GM21619 (cell line): Measurements from ENCODE around the gene RNF19B.
"Not testable (repeated sequence)": the region's sequence is repeated elsewhere in the genome, so short reads cannot be mapped to it uniquely, and the experiment has no call there.

ENCODE experiments used
- ATAC-seq: cut with Tn5 transposase; IDR thresholded peaks from one replicate; pipeline ENCODE4 v1.9.1; 2021; ENCODE audit not compliant: unreplicated experiment

Gene RNF19B, protein sequence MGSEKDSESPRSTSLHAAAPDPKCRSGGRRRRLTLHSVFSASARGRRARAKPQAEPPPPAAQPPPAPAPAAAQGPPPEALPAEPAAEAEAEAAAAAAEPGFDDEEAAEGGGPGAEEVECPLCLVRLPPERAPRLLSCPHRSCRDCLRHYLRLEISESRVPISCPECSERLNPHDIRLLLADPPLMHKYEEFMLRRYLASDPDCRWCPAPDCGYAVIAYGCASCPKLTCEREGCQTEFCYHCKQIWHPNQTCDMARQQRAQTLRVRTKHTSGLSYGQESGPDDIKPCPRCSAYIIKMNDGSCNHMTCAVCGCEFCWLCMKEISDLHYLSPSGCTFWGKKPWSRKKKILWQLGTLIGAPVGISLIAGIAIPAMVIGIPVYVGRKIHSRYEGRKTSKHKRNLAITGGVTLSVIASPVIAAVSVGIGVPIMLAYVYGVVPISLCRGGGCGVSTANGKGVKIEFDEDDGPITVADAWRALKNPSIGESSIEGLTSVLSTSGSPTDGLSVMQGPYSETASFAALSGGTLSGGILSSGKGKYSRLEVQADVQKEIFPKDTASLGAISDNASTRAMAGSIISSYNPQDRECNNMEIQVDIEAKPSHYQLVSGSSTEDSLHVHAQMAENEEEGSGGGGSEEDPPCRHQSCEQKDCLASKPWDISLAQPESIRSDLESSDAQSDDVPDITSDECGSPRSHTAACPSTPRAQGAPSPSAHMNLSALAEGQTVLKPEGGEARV

DNA sequence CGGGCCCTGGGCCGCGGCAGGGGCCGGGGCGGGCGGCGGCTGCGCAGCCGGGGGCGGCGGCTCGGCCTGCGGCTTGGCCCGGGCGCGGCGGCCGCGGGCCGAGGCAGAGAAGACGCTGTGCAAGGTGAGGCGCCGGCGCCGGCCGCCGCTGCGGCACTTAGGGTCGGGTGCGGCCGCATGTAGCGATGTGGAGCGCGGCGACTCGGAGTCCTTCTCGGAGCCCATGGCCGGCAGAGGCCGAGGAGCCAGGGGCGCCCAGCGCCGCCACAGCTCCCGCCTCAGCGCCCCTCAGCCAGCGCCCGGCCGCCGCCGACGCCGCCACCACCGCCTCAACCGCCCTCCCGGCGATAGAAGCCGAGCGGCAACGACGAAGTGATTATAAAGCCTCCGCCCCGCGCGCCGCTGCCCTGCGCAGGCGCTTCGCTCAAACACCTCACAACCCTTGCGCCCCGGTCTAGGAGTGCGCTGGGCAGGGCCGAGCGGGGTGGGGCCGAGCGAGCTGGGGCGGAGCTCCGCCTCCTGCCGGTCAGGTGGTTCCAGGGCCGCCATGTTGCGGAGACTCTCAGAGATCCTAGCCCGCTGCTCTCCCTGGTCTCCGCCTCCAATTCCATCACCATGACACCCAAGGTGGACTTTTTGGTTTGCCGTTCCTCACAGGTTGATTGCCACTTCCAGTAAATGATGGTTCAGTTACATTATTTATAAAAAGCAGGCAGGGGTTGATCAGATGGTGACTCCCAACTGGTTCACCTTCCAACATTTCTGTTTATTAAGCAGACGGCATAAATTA lies at the start of gene RNF19B:
Gene RNF19B, minus strand, starts transcription at position 349 of the 790 bp plus-strand sequence. Its CDS starts 124 bp downstream, at position 225.
- ATAC-seq, result peak; percentile 83

DNA sequence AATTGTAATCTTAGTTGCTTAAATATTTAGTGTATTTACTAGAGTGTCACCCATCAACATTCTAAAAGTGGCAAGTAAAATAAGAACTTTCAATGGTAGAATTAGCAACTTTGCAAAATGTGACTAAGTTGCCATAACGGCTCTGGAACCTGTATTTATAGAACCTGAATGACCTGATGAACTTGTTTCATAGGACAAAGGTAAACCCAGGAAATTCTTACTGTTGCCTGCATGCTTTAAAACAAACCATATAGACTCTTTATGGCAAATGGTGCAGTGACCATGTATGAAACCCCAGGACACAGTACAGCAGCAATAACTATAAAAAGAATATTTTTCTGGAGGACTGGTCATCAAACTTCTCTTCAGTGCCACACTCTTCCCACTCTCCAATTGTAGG lies 49.2 kb upstream of the RNF19B start:
- ATAC-seq, result no peak

DNA sequence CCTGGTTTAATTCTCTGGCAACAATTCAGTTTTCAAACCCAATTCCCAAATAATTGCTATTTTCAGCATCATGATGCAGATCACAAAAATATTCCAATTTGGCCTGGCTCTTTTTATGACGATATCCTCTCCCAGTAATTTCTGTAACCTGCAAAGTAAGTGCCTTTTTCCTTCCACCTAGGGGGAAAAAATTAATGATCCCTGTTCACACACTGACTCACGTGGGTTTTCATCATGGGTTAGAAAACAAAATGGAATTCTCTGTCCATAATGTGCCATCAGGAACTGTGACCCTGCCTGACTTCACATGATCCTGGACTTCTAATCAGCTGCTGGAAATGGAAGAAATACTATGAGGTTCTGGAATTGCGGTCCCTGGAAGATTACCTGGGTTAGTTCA lies 47.6 kb upstream of the RNF19B start:
- ATAC-seq, result no peak

DNA sequence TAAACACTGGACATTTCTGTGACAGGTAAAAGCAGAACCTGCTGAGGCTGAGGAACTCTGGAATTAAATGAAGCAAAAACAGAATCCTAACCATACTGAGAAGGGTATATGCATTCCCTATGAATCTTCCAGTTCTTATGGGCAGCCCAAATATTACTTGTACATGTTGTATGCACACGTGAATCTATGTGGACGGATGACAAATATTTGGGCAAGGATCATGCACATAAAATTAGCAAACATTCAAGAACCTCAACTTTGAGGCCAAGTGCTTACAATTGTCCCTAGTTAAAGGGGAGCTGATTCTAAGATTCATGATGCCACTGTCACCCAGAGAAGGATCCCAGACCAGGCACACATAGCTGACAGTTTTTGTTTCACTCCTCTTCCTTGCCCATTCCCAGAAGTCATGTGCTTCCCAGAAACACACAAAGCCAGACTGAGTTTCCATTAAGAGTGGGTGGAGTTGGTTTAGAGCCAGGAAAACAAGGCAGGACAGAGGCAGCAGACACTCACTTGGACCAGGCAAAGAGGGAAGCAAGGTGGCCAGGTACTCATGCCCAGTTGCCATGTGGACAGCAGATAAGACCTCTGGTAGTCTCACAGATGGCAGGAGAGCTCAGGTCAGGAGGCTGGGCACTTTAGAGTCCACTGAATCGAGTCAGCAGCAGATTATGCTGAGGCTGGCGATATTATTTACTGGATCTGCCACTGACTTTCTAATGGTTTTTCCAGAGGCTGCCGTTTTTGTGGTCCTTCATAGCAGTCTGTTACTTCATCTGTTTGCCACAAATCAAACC lies 46.5 kb upstream of the RNF19B start:
- no peak for ATAC-seq

DNA sequence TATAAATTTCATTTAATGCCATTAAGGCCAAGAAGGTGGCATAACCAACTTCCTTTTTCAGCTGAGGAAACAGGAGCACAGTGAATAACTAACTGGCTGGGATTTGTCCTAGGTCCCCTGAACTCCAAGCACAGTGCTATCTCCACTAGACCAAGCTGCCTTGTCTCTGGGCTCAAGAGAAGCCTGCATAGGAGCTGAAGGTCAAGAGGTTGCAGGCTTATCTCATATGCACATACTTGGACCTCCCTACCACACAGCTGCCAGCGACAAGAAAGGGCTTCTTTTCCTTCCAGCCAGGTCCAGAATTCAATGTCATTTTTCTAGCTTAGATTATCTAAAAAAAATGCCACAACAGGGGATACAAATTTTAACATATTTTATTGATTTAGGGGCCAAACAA lies 45.0 kb upstream of the RNF19B start:
- ATAC-seq, result no peak

DNA sequence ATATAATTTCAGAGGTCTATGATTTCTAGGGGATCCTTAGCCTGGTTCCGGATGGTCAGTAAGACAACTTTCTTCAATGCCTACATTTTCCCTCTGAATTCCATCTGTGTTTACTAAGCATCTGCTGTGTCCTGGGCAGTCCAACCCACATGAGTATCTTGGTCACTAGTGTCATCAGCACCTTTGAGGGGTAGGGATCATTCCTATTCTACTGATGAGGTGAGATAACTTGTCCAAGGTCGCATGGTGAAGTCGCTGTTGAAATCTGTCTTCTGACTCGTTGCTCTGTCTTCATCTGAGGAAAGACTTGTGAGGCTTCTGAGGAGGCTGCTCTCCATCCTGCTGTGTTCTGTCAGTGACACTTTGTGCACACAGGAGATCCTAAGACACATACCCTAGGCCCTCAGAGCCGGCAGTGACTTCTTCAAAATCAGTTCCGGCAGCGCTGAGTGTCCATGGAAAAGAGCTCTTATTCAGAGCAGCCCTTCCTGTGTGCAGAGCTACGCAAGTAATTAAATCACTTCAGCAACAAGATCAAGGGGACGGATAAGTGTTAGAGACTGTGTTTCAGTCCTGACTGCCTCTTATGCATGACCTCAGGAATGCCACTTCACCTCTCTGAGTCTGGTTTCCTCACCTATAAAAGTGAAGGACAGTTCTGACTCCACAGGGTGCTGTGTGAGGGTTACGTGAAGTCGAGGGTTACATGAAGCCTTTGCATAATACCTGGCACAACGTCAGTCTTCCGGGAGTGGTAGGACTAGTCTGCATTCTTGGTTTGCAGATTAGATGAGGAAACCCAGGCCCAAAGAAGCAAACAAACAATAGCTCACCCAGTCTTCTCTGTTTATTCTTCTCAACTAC lies 43.7 kb upstream of the RNF19B start:
- ATAC-seq, result no peak

DNA sequence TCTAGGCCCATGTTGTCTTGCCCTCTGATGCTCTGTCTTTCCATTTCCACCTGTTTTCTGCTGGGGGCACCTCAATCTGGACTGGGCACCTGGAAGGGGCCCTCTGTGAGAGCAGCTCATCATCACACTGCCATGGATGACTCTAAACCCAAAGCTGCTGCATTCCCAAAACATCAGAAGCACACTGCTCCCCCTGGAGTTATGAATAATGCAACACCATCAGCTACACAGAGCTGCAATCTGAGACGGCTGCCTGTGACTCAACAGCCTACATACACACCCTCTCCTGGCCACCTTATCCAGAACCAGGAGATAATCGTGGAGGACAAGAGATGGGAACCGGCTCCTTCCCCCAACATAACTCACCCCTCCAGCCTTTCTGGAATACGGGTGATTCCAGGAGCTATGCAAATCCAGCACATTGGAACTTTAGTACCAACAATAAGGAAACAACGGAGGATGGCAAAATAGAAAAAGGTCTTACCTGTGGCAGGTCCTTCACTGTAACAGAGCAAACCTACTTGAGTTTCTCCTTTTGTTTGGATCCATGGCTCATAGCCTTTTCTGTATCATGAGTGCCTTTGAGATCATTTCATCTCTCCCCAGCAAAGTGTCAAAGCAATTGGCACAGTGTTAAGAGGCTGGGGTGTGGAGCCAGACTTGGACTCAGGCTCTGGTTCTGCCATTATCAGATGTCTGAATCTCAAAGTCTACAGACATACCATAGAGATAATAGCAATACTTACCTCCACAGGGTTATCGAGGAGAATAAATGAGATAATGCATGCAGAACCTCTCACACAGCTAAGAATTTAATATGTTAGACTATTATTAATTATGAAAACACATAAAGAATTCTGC lies 42.8 kb upstream of the RNF19B start:
- no peak for ATAC-seq

DNA sequence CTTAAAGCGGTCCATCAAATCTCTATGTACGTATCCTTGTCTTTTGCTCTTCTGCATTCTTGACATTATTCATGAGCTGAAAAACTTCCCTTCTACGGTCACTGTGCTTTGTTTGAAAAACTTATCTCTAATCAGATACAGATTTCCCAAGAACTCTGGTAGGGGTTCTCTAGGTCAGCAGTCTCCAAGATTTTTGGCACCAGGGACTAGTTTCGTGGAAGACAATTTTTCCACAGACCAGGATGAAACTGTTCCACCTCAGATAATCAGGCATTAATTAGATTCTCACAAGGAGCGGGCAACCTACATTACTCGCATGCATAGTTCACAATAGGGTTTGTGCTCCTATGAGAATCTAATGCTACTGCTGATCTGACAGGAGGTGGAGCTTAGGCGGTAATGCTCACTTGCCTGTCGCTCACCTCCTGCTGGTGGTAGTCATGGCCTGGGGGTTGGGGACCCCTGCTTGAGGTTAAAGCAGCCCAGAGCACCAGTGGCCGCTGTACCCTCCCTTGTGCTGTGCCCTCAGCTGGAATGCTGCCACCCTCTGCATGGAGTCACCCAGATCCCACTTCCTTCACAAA lies 41.3 kb upstream of the RNF19B start:
- no peak for ATAC-seq

DNA sequence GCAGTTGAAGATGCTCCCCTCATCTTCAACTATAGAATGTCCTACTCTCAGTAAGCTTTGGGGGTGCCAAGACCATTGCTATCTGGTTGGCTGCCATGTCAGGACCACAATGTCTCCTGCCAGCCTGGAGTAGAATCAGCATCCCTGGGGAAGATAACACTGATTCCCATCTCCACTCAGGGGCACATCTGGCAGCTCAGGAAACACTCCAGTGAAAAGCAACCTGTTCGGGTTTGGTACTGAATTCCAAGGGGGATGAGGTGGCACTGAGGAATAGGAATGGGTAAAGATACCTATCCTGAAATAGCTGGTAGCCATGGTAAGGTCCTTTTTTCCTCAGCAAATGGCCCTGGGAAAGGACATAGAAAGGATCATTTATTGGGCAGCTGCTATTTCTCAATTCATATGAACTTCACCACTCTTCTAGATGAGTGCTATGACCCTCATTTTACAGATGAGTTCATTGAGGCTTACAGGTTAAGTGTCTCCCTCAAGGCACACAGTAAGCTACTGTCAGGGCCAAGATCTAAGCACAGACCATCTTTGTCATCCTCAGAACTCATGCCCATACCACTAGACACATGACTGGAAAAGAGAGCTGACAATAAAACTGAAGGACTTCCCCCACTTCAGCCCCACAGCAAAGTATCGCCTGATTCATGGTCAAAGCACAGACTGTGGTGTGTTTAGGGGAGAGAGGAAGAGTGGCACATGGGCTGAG lies 40.7 kb upstream of the RNF19B start:
- ATAC-seq, result no peak

DNA sequence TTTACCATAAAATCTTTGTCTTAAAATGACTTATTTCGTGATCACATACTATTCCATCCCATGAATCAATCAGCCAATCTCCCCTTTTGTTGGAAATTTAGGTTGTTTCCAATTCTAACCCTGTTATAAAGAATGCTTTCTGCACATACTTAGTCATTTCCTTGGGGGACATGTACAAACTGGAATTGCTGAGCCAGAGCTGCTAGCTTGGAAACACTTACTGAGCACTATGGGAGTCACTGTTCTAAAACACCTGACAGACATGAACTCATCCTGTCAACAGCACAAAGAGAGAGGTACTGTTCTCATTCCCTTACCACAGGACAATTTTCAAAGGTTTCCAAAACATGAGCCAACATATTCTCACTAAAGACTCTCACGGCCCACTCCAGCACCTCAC lies 40.0 kb upstream of the RNF19B start:
- ATAC-seq, result no peak

DNA sequence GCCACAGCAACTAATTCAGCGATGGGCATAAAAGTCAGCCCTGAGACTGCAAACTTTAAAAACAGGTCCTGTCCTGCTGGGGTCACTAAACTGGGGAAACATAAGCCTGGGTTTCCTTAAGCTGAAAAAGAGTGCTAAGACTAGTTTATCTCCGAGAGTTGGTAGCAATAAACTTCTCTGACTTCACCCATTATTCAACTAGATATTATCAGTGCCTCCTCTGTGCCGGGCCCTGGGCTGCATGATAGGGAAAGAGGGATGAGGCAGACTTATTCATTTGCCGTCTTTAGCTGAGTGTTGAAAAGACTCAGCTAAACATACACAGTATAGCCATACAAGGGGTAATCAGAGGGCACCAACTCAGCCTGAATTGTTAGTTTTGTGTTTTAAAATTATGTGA lies 39.0 kb upstream of the RNF19B start:
- no peak for ATAC-seq

DNA sequence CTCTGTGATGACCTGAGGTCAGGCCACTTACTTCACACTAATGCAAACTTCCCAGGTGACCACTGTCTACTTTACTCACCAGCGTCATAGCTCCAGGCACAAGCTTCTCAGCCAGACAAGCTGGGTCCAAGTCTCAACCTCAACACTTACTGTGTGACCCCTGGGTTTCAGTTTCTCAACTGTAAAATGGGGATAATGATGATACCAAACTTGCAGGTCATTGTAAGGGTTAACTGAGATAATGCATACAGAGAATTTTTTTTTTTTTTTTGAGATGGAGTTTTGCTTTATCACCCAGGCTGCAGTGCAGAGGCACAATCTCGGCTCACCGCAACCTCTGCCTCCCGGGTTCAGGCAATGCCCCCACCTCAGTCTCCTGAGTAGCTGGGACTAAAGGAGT lies 37.4 kb upstream of the RNF19B start:
- ATAC-seq, result no peak

DNA sequence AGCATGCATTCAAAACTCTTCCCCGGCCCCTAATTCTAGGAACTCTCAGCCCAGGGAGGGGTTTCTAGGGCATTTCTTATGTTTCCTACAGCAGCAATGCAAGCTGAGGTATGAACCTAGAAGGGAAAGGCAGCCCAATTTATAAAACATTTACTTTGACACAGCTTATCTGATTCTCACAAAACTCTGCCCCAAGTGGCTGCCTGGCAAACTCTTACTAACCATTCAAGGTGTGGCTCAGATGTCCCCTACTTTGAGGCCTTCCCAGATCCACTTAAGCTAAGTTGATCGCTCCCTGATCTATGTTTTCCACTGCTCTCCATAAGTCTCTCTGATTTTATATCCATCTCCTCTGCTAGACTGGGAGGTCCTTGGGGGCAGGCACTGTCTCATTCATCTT lies 36.7 kb upstream of the RNF19B start:
- ATAC-seq, result no peak

DNA sequence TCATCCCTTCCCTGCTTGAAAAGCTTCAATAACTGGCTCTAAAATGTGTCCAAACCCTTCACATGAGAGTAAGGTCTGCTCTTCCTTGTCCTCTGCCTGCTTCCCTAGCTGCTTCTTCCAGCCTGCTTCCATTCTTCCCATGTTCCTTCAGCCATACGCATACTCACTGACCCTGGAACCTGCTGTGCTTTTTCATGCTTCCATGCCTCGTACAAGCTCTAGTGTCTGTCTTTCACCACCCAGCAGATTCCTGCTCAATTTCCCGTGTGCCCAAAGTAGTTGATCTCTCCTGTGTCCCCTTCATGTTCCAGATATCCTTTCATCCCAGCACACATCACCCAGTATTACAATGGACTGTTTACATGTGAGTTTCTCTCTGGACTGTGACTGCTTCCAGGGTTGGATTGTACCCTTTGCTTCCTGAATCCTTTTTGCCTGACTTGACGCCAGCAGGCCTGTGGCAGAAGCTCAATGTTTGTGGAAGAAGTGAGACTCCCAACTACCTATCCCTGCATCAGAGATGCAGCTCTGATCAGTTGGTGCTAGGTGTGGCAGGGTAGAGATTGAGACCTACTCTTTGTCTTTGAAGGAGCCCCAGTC lies 35.9 kb upstream of the RNF19B start:
- ATAC-seq, result no peak

DNA sequence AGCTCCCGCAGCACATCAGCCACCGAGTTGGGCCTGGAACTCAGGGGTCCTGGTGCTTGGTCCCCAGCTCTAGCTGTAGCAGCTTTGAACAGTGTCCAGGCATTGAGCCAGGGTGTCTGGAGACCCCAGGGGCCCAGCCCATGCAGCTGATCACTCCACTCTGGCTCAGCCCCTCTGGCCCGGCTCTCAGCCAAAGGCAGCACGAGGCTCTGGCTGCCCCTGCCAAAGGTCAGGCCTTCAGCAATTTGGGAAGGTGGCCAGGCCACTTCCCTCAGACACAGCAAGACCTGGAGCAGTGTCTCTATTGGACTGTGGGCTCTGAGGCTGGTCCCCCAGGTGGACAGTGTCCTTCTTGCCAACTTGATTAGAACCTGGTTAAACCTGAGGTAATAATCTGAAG lies 34.4 kb upstream of the RNF19B start:
- no peak for ATAC-seq

DNA sequence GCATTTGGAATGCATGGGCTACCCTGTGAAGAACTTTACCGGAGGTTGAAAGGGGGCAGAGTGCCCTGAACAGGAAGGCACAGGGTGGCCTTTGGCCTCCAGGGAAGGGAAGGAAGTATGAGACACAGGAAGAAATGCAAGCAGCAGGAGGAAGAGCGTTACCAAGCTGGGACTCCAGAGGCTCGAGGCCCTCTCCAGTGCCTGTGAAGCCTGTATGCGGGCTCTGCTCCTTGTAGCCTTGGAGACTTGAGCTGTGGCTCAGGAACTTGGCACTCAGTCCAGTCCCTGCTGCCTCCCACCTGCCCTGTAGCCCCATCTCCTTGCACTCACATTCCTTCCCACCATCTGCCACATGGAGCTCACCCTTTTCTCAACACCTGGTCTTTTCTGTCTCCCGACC lies 33.5 kb upstream of the RNF19B start:
- no peak for ATAC-seq

DNA sequence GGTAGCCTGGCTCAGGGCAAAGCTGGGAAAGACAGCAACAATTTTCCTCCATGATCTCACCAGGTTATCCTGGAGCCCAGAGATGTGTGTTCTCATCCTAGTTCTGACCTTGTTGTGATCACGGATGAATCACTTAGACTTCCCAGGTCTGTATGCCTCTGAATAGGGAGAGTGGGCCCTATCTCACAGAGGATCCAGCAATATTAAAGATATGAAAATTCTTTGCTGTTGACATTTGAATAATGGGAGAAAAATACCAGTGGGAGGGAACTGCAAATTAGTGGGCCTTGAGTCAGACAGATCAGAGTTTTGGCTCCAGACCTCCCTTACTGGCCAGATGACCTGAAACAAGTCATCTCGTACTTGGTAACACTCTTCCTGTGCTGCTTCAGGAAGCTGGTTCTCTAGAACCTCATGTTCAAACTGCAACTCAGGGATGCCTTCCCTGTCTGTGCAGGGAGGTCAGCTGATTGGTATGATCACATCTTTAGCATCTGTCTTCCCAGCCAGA lies 32.8 kb upstream of the RNF19B start:
- no peak for ATAC-seq

DNA sequence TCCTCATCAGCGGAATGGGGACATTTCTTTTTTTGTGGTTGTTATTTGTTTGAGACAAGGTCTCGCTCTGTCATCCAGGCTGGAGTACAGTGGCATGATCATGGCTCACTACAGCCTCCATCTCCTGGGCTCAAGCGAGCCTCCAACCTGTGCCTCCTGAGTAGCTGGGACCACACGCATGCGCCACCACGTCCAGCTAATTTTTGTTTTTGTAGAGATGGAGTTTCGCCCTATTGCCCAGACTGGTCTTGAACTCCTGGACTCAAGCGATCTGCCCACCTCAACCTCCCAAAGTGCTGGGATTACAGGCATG lies 28.7 kb upstream of the RNF19B start:
- ATAC-seq, result not testable (repeated sequence)
